Endothelial cell of umbilical vein (primary cell): ENCODE measurements around the gene ATG5. TPM values are rescaled to one million over a fixed set of nuclear protein-coding genes. Genes with fewer than 3 reads are reported as not detected.

Experiments
- BruUV-seq: library from RNA; stranded (reverse); fragments of 400-500 nt; replicated peaks from 2 replicates; lab custom pipeline; 2021; lab: Mats Ljungman, UMichigan
- CTCF ChIA-PET: fragments of 300-600, 350-600 bp; sonication (Branson Sonifier 250); formaldehyde crosslinking; loops from one replicate; lab custom pipeline; 2021; ENCODE audit warnings: antibody characterized with exemption, inconsistent platforms; lab: Charles Lee
- POLR2A ChIA-PET: fragments of 300-600, 350-600 bp; sonication (Branson Sonifier 250); formaldehyde crosslinking; loops from one replicate; lab custom pipeline; 2021; ENCODE audit warnings: antibody characterized with exemption, inconsistent platforms; lab: Charles Lee
- DNase-seq: peaks from one replicate; pipeline ENCODE4 v3.0.0-alpha.2; 2011; ENCODE audit warnings: low read depth, low spot score
- FAIRE-seq: peaks from 2 replicates; lab custom pipeline; 2011; peaks lifted over from hg19 to GRCh38; lab: Jason Lieb, UNC
- H2AFZ ChIP-seq: 2 replicates; pipeline ENCODE4 v1.6.0; 2012; ENCODE audit warnings: low read depth, low read length, control low read depth, inconsistent platforms
- H3K27ac ChIP-seq: 2 replicates; pipeline ENCODE4 v1.5.1; 2011; ENCODE audit warnings: low read depth, mild to moderate bottlenecking, control low read depth, low read length, moderate library complexity; ENCODE audit not compliant: insufficient read depth
- H3K27me3 ChIP-seq, 2 experiments: 2 replicates each; pipeline versions ENCODE4 v1.6.0 to v1.6.1; 2011; ENCODE audit warnings: low read length in 2 of 2, mixed read lengths in 1 of 2; ENCODE audit not compliant: control insufficient read depth in 2 of 2, insufficient read depth in 2 of 2
- H3K36me3 ChIP-seq, 2 experiments: 2 replicates in 1 of 2; 3 replicates in 1 of 2; pipeline ENCODE4 v1.5.1; 2011; ENCODE audit warnings: low read length in 2 of 2, mild to moderate bottlenecking in 1 of 2, moderate library complexity in 1 of 2; ENCODE audit not compliant: control insufficient read depth in 2 of 2, insufficient read depth in 2 of 2; ENCODE audit errors: extremely low read depth in 1 of 2
- H3K4me1 ChIP-seq: 3 replicates; pipeline ENCODE4 v1.5.1; 2011; ENCODE audit warnings: mild to moderate bottlenecking, low read length; ENCODE audit not compliant: control insufficient read depth, insufficient read depth; ENCODE audit errors: extremely low read depth
- H3K4me2 ChIP-seq: 2 replicates; pipeline ENCODE4 v1.6.1; 2011; ENCODE audit warnings: low read length, control low read depth, mixed read lengths; ENCODE audit not compliant: insufficient read depth
- H3K4me3 ChIP-seq, 3 experiments: fragments of 200-600 bp in 1 of 3; sonication (generic), shearing (Covaris generic) in 1 of 3; replicated peaks in 1 of 3; 2 replicates each; pipeline ENCODE4 v1.5.1; 2011 to 2016; ENCODE audit warnings: control low read depth in 3 of 3, low read length in 3 of 3, mild to moderate bottlenecking in 2 of 3, inconsistent platforms in 1 of 3, low read depth in 1 of 3, moderate library complexity in 1 of 3; ENCODE audit not compliant: insufficient read depth in 1 of 3
- H3K79me2 ChIP-seq: 2 replicates; pipeline ENCODE4 v1.6.0; 2012; ENCODE audit warnings: low read length, inconsistent platforms; ENCODE audit not compliant: control insufficient read depth, insufficient read depth
- H3K9ac ChIP-seq: replicated peaks from 2 replicates; pipeline ENCODE3; 2011; ENCODE audit warnings: low read length, control low read depth; ENCODE audit not compliant: insufficient read depth; ENCODE audit errors: extremely low read depth
- H3K9me1 ChIP-seq: replicated peaks from 3 replicates; pipeline ENCODE4 v1.6.0; 2011; ENCODE audit warnings: mild to moderate bottlenecking, low read length; ENCODE audit not compliant: control insufficient read depth, insufficient read depth; ENCODE audit errors: extremely low read depth
- H3K9me3 ChIP-seq: replicated peaks from 2 replicates; pipeline ENCODE4 v1.5.1; 2012; ENCODE audit warnings: low read length, inconsistent platforms; ENCODE audit not compliant: control insufficient read depth, insufficient read depth
- H4K20me1 ChIP-seq: replicated peaks from 2 replicates; pipeline ENCODE3; 2011; ENCODE audit warnings: mild to moderate bottlenecking, low read length; ENCODE audit not compliant: control insufficient read depth, insufficient read depth; ENCODE audit errors: extremely low read depth
- CTCF ChIP-seq, 2 donors: IDR thresholded peaks; 1 replicate in 1 of 2; 2 replicates in 1 of 2; pipeline ENCODE4 v1.5.1; 2011; ENCODE audit warnings: low read length in 2 of 2, mild to moderate bottlenecking in 2 of 2, moderate library complexity in 2 of 2, control low read depth in 1 of 2, inconsistent platforms in 1 of 2, low read depth in 1 of 2; ENCODE audit not compliant: insufficient read depth in 1 of 2; ENCODE audit errors: extremely low read depth in 1 of 2
- EZH2 ChIP-seq: IDR thresholded peaks from 2 replicates; pipeline ENCODE4 v1.6.1; 2012; ENCODE audit warnings: borderline replicate concordance, low read depth, mild to moderate bottlenecking, moderate library complexity, low read length, inconsistent platforms; ENCODE audit not compliant: severe bottlenecking
- FOS ChIP-seq: IDR thresholded peaks from 2 replicates; pipeline ENCODE4 v1.6.1; 2011; ENCODE audit warnings: mild to moderate bottlenecking, low read length, moderate library complexity, borderline replicate concordance; ENCODE audit not compliant: insufficient read depth
- GATA2 ChIP-seq: IDR thresholded peaks from 2 replicates; pipeline ENCODE4 v1.7.0; 2011; ENCODE audit warnings: low read depth, mild to moderate bottlenecking, moderate library complexity, mixed read lengths, low read length; ENCODE audit not compliant: insufficient read length, insufficient read depth
- MAX ChIP-seq: IDR thresholded peaks from 2 replicates; pipeline ENCODE4 v1.6.1; 2011; ENCODE audit not compliant: insufficient read depth, insufficient read length
- MYC ChIP-seq: IDR thresholded peaks from one replicate; pipeline ENCODE4 v1.6.1; 2011; ENCODE audit warnings: mild to moderate bottlenecking, low read depth, low read length
- POLR2A ChIP-seq: IDR thresholded peaks from 2 replicates; pipeline ENCODE4 v1.6.1; 2012; ENCODE audit warnings: low read depth, mild to moderate bottlenecking, control low read depth, low read length
- POLR2AphosphoS5 ChIP-seq: IDR thresholded peaks from 2 replicates; pipeline ENCODE4 v1.6.1; 2012; ENCODE audit warnings: low read depth, mild to moderate bottlenecking, control low read depth, low read length, moderate library complexity; ENCODE audit not compliant: insufficient read depth
- dilution Hi-C: fragments of 300-500 bp; cut with MboI; formaldehyde crosslinking; loops from one replicate; pipeline ENCODE4 v1.15.0; 2019; ENCODE audit warnings: low sequenced_read_pairs; ENCODE audit not compliant: extremely low pct_ligation_motif_present
- intact Hi-C: fragments of 100-400 bp; cut with micrococcal nuclease; formaldehyde crosslinking; loops from one replicate; pipeline ENCODE4 v1.10.0; 2022
- polyA plus RNA-seq, 4 experiments: library from polyadenylated mRNA; depleted of rRNA in 3 of 4; stranded (reverse) in 3 of 4; unstranded in 1 of 4; fragments of >200 nt; gene quantifications; 2 replicates each; pipeline versions ENCODE4 v1.2.1 to v1.2.3, GENCODE V29; 2011 to 2012; ENCODE audit warnings: missing spikeins in 1 of 4
- total RNA-seq: library from RNA; stranded (reverse); gene quantifications from 2 replicates; pipeline ENCODE4 v1.2.3, GENCODE V29; 2021

The ATG5 gene
- total and polyA plus RNA-seq, 2 donors (not counting 3 experiments of a cell fraction or from before 2014, with no cell fraction given): 14.1 to 32.8 TPM

GRCh38 chr6:106163446-106163965 lies 162.1 kb downstream of the ATG5 start:
- H3K27ac ChIP-seq: no peak overlapping the region
- H3K36me3 ChIP-seq: no peaks in the 10 kb centered on the region
- H3K79me2 ChIP-seq: no peaks in the 10 kb centered on the region
- dilution Hi-C loops: no loop called here
- ChIA-PET CTCF (interaction anchor here (0.6 to 1.6 kb wide), 3 partner anchors 732 to 781 kb away, joined by 3 to 4 read pairs (median 4); partner anchors contain the start of gene PREP), POLR2A (no interaction called here)
- no TSS peak for BruUV-seq
- H3K4me1 ChIP-seq: no peaks in the 10 kb centered on the region
- no peak overlapping the region for H2AFZ ChIP-seq
- H3K27me3 ChIP-seq: no peaks in the 10 kb centered on the region
- FAIRE-seq (no peak), DNase-seq (no peak)
- H3K9me1 ChIP-seq: no peaks in the 10 kb centered on the region
- intact Hi-C loops: no loop called here
- no peak overlapping the region for H3K4me2 ChIP-seq
- H3K9ac ChIP-seq: no peak overlapping the region
- H3K9me3 ChIP-seq: no peaks in the 10 kb centered on the region
- TF ChIP-seq EZH2 (no peak), CTCF (IDR thresholded peaks at IDR 0.05; ENCODE audit: extremely low read depth in 1 of 2, insufficient read depth in 1 of 2, low read depth in 1 of 2, low read length in 2 of 2) (no peak), MAX (no peak), GATA2 (no peak), POLR2AphosphoS5 (no peak), FOS (no peak), POLR2A (no peak), MYC (no peak)
- no peak overlapping the region for H3K4me3 ChIP-seq
- H4K20me1 ChIP-seq: no peaks in the 10 kb centered on the region
